GM19468 (cell line): ENCODE measurements around the gene PRDM1.

Source experiments
- ATAC-seq: cut with Tn5 transposase; IDR thresholded peaks from one replicate; pipeline ENCODE4 v1.9.1; 2021; ENCODE audit warnings: mild to moderate bottlenecking, moderate library complexity, moderate number of reproducible peaks; ENCODE audit not compliant: unreplicated experiment; ENCODE audit errors: extremely low read depth

The PRDM1 gene

DNA sequence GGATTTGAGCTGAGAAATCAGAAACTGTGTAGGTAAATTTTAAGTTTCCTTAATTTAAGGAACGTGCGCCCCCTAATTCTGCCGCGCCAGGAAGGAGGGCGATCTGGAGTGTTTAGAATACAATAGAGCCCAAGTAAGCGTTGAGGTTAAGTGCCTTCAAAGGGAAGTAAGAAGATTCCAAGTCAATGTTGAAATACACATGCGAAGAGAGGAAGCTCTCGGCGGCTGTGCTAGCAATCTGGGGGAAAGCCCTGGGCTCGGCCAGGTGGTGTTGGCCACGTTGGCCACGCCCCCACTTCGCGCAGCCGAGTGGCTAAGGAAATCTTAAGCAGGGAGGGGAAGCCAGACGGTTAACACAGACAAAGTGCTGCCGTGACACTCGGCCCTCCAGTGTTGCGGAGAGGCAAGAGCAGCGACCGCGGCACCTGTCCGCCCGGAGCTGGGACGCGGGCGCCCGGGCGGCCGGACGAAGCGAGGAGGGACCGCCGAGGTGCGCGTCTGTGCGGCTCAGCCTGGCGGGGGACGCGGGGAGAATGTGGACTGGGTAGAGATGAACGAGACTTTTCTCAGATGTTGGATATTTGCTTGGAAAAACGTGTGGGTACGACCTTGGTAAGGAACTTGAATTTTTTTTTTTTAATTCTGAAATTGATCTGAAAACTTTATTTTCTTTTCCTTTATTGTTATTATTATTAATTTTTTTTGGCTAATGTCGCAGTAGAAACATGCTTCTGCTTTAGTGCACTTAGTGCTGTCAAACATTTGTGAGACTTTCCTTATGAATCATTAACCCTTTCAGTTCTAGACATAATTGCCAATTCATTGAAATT is at the start of gene PRDM1:
PRDM1 (plus strand) TSS at position 353 of the 830 bp plus-strand sequence; CDS start at position 571, 218 bp downstream.
- peak; percentile 77 for ATAC-seq

DNA sequence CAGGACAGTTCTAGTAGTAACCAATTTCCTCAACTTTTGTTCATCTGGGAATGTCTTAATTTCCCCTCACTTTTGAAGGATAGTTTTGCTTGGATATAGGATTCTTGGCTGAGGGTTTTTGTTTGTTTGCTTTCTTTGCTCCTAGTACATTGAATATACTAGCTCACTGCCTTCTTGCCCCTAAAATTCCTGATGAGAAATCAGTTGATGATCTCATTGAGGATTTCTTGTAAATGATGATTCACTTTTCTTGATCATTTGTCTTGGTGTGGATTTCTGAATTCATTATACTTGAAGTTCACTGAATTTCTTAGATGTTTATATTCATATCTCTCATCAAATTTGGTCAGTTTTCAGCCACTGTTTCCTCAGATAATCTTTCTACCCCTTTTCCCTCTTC is 49.1 kb upstream of the PRDM1 start:
- no peak for ATAC-seq

DNA sequence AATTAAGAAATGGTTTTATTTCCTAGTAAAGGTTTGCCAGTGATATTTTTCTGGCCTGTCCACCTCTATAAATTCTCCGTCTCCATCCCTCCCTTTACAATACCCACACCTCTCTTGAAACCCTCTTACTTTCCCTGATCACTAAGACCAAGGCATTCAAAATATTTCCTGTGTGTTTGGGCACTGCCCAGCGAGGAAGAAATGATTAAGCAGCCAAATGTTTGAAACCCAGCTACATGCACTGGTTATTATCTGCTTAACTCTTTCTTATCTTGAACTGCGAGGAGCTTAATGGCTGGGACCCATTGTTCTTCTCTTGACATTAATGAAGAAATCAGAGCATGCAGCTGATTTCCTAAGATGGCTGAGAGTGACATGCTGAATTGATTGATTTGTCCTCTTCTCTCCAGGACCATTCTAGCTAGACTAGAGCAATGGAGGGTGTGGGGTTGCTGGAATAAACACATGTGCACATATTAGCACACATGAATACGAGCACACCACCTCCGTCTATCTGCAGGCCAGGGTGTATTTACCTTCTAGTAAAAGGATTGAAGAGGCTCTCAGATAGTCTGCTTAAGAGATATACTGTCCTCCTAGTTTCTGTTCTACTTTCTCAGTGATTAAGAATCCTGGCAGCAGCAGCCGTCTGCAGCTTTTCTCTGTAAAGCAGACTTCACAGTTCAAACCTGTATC is 46.1 kb upstream of the PRDM1 start:
- ATAC-seq: no peak

DNA sequence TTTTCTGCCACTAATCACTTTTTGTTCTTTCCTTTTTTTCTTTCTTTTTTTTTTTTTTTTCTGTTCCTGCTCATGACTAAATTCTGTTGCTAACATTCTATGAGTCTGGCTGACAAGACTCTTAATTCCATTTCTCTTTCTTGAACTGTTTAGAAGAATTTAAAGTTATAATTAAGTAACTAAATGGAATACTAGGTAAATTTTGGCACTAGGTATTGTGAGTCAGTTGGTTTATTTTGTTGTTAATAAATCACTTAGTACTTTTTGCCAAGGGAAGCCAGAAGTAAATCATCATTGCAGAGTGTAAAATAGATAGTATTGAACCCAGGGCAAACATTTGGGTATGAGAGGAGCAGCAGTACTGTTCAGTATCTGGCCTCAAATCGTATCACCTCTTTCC is 42.0 kb upstream of the PRDM1 start:
- no peak for ATAC-seq

DNA sequence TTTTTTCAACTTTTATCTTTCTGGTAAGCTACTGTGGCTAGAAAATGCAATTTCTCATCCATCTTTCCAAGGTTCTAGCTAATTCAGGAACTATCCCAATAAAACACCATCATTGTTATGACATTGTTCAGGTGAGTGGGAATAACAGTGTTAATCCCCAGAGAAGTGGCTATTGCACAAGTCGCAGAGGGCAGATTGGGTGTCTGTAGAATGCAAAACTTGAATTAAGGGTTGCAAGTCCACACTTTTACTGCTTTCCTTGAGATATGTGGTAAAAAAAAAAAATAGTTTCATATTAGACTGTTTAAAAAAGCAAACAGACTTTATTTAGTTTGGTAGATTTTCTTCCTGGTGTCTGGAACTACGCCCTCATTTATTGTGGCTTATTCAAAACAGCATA is 41.1 kb upstream of the PRDM1 start:
- ATAC-seq: no peak

DNA sequence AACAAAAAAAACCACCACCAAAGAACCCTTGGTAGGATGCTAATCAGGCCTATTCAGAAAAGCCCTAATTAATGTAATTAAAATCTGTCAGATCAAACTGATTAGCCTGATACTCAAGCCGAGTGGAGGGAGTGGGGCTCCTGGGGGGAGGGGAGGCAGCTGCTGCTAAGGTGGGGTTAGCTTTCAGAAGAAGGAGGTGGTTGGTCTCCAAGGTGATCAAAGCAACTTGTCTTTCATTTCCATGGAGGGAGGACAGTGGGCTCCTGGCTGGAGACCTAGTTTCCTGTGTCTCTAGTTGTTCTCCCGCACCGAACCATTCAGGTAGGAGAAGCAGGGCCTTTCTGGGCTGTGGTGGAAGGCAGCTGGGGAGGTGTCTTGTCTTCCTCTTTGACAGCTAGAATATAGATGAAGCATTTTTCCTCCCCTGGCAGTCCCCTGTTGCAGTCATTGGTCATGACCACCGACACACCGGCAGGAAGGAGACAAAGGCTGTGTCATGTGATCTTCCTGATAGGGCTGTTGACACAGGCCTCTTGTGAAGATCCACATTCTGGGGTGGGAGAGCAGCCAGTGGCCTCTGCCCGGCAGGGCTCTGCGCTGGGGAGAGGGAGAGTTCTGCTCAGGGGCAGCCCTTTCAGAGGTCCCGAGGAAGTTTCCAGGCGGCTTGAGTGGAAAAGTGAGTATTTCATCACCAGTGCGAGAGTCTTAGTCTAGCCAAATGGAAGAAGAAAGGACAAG is 39.9 kb upstream of the PRDM1 start:
- no peak for ATAC-seq

DNA sequence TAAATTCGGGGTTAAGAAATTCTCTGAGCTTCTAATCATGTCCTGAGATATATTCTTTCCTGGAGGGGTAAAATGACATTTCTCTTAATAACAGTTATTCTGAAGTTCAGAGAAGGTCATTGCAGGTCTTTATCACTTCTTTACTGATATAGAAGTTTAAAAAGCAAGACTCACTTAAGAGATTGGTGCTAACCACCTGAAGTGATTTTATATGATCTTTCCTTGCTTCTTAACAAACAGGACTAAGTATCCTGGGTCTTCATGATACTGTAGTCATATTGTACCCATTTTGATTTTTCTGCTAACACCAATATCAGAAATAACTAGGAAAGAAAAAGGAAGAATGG is 39.3 kb upstream of the PRDM1 start:
- no peak for ATAC-seq

DNA sequence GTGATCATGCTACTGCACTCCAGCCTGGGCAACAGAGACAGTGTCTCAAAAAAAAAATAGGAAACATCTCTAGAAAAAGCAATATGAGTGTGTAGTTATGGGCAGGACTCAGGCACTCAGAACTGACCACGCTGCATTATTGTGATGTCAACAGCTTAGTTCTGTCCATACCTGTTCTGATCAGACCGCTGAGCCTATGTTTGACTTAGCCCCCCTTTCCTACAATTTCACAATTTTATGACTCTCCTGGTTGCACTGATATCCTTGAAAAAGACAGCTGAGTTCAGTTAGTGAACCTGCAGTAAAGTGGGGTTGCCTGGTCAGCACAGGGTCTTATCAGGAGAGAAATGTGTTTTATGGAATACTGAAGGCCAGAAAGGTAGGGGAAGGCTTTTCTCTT is 37.8 kb upstream of the PRDM1 start:
- ATAC-seq: no peak

DNA sequence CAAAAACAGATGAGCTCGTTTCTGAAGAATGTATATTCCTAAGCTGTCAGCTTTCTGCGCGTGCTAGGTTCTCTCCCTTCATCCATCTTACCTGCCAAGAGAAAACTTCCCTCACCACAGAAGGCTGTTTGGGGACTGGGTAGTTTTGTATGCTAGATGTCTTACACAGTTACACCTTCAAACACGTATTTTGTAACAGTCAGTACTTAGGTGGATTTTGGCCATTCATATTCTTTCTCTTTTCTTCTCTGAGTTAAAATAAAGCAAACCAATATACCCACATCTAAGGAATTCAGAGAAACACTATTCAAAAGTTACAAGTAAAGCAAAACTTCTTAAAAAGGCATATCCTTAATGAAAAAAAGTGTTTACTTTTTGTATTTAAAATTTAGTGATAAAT is 35.6 kb upstream of the PRDM1 start:
- ATAC-seq: no peak

DNA sequence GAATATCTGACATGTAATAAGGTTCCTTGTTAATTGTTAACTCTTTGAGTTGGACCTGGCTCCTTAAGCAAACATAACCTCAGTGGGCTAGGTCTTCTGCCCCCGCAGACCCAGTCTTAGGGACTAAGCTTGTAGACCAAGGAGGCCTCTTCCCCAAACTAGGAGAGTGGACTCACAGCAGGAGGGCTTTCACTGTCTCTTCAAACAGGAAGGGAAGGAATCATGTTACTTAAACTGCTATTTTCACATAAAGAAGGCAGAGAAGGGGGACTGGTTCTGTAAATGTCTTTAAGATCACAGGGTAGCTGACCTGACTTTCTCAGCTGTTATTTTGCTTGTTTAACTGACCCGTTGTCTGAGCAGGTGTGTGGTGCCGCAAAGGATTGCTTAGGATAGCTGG is 34.9 kb upstream of the PRDM1 start:
- ATAC-seq: no peak

DNA sequence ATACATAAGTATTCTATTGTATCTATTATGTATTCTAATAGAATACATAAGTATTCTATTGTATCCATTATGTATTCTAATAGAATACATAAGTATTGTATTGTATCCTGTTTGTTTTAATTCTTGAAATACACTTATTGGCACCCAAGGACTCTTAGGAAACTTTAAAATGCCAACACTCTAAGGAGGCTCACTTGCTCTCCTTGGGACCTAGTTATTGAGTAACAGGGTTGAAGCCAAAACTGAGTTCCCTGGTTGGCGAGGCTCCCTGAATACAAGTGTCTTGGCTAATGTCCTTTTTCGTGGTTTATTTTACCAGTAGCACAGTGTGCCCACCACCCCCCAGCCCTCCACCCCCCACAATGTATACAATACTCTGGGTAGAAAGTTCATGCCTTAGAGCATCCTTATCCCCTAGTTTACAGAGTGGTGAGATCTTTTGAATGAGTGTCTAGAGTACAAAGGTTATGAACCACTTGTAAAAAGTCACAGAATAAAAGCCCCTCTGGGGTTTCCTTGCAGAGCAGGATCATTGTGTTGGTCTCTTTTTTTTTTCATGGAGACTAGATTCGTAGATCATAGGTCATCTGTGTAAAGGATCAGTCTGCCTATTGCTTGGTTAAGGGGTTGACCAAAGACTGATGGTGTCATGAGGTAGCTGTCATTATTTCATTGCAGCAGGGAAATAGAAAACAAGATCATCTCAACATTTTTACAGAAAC is 32.5 kb upstream of the PRDM1 start:
- ATAC-seq: no peak

DNA sequence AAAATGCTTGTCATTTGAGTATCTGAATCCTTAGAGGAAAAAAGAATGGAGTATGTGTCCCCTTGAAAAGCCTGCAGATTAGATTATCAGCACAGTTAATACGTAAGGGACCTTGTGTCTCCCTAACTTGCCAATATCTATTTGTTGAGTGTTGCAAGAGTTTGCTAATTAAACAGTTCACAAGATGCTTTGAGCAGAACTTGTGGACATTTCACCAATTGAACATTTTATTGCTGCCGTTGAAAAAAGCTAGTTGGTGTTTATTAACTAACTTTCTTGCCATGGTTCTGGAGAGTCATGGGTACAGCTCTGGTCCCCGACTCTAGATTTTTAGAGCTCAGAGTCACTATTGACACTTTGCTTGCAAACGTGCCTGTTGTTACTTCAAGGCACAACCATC is 30.6 kb upstream of the PRDM1 start:
- ATAC-seq: no peak

DNA sequence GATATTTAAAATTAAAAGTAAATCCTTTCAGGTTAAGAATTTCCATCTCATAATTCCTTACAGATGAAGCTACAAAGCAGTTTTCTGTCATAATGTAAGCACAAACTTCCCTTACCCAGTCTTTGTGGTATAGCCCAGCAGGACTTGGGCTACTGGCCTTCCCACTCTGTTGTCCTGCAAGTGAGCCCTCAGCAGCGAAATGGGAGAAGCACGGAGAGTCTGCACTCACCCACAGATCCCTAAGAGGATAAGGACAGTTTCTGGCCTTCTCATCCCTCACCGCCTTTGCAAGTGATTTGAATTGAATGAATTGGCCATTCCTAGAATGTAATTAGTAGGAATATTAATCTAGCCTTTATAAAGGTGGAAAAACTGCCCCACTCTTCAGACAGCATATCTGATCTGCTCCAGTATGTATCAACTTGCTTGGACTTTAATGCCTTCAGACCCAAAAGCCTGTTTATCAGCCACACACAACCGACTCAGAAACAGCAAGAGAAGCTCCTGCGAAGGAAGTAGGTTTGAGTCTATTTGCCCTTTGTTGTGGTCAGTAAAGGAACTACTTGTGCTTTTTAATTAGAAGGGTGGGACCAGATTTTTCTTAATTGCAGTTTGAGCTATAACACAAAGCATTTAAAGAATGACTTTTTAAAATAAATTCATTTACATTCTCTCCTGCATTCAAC is 29.9 kb upstream of the PRDM1 start:
- ATAC-seq: no peak

DNA sequence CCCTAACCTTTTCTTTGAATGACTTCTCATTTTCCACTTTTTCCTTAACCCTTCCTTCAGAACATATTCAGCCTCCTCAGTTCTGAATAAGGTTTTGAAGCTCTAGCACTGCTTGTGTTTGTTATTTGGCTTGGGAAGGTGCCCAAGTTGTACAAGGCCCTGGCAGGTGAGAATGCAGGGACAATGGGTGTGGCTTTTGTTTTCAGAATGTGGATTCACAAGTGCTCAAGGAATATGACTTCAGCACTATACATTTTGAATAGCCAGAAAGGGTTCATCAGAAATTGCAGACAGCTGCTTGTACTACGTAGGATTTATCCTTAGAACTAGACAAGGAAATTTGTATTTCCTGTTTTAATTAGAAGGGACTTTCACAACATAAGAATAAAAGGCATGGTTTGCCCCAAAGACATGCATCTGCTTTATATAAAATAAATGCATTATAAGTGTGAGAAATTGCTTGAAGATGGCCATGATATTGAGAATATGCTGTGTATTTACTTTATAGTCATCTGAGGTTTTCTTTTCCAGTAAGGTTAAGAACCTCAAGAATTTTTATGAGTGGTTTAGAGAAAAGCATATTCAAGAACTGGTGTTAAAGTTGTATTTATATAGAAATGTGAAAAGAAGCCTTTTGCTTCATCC is 29.3 kb upstream of the PRDM1 start:
- no peak for ATAC-seq

DNA sequence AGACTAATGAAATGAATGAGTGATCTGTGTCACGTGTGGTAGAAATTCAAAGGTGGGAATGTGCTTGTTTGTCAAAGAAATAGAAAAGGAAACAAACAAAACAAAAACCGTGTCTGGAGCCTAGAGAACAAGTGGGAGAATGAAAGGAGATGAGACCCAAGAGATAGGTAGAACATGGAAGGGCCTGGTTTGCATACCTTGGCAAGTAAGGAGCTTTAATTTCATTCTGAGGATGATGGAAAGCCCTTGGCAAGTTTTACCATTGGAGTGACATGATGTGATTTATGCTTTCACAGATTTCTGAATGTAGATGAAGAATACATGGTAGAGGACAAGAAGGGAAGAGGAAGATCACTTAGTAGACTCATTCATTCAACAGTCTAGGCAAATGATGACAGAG is 26.8 kb upstream of the PRDM1 start:
- no peak for ATAC-seq

DNA sequence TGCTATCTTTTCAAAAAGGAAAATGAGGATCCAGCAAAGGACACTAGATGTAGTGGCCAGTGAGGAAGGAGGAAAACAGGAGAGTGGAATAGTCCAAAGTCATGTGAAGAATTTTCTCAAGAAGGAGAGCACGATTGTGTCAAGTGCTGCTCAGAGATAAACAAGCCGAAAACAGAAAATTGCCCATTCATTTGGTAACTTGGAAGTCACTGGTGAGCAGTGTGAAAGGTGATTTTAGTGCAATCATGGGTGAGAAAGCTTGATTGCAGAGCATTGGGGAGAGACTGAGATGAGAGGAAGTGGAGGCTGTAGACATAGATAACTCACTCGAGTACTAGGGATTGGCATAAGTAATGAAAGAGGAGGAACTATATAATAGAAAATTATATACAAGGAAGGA is 26.0 kb upstream of the PRDM1 start:
- ATAC-seq: no peak

DNA sequence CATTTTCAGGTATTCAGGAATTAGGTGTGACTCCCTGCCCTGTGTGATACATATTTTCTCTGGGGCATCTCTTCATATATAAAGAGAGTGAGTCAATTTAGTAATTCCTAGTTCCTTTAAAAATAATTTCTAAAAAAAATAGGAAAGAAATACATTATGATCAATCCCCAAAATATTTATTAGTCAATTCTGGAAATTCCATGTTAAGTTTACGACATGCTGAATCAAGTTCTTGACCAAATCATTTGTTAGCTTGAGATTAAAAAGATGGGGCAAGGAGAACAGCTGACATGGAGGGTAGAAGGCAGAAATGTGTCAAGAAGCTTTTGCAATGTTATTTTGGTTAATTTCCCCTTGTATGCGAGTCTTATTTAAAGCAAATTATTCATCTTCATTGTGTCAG is 22.7 kb upstream of the PRDM1 start:
- ATAC-seq: no peak

DNA sequence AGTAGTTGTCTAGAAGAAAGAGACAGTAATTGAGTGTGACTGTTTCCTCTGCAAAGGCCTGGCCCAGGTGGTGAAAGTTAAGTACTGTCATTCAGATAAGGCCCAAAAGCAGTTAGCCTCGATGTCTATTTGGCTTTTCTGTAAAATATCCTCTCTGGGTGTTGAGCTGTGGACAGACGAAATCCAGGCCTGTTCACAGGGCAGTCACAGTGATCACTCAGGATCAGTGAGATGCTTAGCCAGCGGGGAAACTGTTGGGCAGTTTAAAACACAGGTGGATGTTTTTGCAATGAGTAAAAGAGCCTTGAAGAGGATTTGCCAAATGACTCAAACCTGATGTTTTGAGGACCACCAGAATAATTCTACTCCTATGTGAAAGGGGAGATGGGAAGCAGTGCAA is 22.0 kb upstream of the PRDM1 start:
- no peak for ATAC-seq

DNA sequence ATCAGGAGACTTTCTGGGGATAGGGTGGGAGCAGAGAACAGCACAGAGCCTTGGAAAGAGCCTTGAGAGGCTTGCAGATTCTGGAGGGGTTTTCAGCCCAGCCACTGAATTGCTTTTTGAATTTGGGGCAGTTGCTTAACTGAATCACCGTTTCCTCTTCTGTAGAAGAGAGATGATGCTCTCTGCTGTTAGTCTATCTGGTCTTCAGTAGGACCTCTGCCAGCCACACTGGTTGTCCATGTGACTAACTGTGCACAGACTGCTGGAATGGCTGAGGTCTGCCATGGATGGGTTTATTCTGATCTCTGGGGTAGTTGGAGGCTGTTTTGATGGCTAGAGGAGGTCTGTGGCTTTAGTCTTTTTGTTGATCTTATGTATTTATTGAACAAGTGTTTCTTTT is 21.4 kb upstream of the PRDM1 start:
- ATAC-seq: no peak

DNA sequence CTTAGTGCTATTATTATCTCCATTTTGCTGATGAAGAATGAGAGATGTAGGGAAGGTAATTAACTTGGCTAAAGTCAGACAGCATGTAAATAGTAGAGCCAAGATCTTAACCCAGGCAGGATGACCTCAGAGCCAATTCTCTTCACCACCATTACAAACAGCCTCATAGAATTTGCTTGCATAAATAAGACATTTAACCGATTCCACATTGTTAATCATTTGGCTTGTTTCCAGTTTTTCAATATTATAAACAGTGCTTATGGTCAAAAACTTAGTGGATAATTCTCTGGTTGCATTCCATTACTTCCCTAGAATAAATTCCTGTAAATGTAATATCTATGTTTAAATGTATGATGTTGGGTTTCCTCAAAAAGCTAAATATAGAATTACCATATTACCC is 19.1 kb upstream of the PRDM1 start:
- ATAC-seq: no peak
